ENCODE measurements around the gene WWOX.
A peak's percentile ranks its signal among the peaks of the same experiment; 100 is the strongest.

WWOX gene

DNA sequence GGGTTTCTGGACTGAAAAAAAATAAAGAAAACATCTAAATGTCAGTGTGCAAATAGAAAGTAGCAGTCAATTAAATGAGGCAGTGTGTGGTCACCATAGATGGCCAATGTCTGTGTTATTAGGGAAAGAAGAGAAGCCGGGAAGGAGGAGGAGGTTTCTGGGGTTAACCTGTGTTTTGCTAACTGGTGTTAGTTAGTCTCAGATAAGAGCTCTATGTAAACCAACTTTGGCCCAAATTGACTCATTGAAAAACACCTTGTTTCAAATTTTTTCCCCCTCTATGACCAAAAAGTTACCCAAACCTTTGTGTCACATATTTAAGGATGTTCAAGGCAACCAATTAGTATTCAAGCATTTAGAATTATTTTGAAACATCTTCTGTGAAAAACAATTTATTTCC is 970.2 kb downstream of the WWOX start:
- TF ChIP-seq, protein P1, sequence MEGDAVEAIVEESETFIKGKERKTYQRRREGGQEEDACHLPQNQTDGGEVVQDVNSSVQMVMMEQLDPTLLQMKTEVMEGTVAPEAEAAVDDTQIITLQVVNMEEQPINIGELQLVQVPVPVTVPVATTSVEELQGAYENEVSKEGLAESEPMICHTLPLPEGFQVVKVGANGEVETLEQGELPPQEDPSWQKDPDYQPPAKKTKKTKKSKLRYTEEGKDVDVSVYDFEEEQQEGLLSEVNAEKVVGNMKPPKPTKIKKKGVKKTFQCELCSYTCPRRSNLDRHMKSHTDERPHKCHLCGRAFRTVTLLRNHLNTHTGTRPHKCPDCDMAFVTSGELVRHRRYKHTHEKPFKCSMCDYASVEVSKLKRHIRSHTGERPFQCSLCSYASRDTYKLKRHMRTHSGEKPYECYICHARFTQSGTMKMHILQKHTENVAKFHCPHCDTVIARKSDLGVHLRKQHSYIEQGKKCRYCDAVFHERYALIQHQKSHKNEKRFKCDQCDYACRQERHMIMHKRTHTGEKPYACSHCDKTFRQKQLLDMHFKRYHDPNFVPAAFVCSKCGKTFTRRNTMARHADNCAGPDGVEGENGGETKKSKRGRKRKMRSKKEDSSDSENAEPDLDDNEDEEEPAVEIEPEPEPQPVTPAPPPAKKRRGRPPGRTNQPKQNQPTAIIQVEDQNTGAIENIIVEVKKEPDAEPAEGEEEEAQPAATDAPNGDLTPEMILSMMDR (IDR thresholded peaks at IDR 0.05): no peak
- no peak for DNase-seq (ENCODE audit: low spot score)
- no peak overlapping the region for H3K4me3 ChIP-seq
- peak overlapping the region in 1 of 2 donors; percentile 55 for H3K27ac ChIP-seq

DNA sequence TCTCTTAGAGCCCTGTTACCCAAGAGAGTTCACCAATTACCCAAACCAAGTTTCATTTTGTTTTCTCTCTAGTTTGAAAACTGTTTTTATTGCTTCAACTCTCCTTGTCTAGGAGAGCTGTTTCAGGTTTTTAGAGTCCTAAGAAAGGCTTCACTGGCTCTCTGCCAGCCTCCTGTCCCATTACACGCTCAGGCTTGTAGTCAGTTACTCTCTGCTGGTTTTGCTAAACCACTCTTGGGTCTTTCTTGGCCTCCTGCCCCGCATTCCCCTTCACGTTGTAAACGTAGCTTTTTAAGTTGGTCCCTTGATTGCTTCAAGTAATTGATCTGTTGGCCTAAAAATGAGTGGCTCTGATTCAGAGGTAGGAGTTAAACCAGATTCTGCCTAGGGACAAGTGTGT is 972.0 kb downstream of the WWOX start:
- TF ChIP-seq, protein P1 (IDR thresholded peaks at IDR 0.05): no peak
- Histone ChIP-seq H3K27ac (no peak overlapping the region), H3K4me3 (no peak overlapping the region)
- DNase-seq (ENCODE audit: low spot score): no peak

DNA sequence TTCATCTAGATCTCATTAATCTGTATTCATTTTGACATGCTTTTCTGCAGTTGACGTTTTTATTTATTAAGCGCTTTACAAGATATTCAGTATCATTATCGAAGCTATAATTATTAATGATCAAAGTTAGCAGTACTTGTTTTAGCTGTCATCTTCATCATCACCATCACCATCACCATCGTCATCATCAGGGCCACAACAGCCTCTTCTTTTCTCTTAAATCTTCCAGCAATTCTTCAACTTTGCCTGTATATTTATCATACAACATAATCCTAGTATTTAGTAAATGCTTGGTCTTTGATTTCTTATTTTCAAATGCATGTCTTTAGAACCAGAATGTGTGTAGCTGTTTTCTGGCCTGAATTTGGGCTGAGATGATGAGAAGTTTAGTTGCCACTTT is 973.1 kb downstream of the WWOX start:
- no peak overlapping the region for H3K27ac ChIP-seq
- TF ChIP-seq, protein P1 (IDR thresholded peaks at IDR 0.05): no peak
- DNase-seq (ENCODE audit: low spot score): no peak
- H3K4me3 ChIP-seq: no peak overlapping the region

DNA sequence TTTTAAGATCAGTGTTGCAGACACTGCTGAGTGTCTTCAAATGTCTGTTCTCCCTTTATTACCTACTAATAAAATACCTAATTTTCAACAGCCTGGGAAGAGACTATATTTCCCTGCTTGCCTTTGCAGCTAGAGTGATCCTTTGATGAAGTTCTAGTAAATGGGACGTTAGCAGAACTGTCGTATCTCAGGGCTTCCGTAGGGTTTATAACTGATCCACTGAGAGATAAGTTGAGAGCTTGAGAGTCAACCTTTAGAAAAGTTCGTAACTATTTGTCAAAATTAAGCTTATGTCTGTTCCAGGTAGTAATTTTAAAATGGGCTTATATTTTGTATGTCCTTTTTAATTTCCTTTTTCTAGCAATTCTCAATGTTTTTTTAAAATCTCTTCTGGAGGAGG is 974.1 kb downstream of the WWOX start:
- TF ChIP-seq, protein P1 (IDR thresholded peaks at IDR 0.05): no peak

DNA sequence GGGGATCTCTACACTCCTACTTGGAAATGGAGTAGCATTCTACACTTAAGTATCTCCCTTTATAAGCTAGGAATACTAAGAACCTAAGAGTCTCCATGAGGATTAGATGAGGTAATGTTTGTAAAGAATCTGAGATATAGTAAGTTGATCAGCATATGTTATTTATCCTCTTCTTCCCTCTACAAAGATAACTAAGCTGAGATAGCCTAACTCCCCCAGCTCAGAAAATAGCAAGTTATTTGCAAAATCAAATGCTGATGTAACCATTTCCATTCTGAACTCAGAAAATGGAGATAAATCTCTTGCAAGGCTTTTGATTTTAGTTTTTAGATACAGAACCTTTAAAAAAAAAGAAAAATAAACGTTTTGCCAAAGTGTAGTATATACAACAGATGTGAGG is 975.1 kb downstream of the WWOX start:
- TF ChIP-seq, protein P1 (IDR thresholded peaks at IDR 0.05): no peak
- H3K27ac ChIP-seq: no peak overlapping the region

More for the DNA sequence above, 974.1 kb downstream of the WWOX start:
- no peak overlapping the region for H3K4me3 ChIP-seq
- H3K27ac ChIP-seq: no peak overlapping the region
- no peak for DNase-seq (ENCODE audit: low spot score)

DNA sequence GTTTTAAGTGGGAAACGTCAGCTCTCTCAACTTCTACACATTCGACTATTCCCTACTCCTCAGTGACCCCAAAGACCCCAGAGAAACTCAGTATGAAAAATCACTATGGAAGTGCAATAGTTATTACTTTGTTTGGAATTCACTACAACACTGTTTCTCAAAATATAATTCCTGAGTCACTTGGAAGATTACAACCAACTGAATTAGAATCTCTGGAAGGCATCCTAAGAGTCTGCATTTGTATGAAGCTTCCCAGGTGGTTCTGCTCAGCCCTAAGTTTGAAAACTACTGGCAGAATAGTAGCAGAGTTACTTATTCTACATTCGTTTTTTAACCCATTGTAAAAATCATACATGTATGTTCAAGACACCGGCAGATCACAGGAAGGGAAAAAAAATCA is 975.5 kb downstream of the WWOX start:
- no peak overlapping the region for H3K4me3 ChIP-seq
- DNase-seq (ENCODE audit: low spot score): no peak
- TF ChIP-seq, protein P1 (IDR thresholded peaks at IDR 0.05): no peak
- no peak overlapping the region for H3K27ac ChIP-seq

More for the DNA sequence above, 975.1 kb downstream of the WWOX start:
- no peak overlapping the region for H3K4me3 ChIP-seq
- no peak for DNase-seq (ENCODE audit: low spot score)

DNA sequence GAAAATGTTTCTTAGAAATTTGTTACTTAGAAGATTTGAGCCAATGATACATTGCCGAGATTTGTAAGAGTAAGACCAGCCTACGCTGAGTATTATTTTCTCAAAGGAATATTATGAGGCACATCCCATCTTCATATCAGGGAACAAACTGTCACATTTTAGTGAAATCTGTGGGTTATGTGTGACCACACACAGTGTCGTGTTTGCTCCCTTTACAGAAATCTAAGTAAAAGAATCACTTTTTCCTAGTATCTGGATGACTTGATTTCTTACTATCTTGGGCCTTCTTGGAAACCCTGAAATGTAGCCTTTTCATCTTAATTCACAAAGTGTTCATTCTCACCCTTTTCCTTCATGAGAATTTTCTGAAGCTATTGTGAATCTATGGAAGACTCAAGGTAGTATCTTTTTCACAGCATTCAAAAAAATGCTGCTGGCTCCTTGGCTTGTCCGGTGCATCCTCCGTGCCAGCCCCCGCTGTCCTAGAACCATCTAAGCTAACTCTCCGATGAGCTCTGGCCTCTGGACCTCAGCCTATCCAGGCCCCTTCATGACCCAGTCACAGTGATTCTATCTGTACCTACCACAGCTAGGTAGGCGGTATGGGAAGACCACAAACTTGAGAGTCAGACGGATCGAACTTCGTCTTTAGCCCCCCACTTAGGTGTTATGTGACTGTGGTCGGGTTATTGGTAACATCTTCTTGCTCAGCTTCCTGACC is 976.8 kb downstream of the WWOX start:
- TF ChIP-seq, protein P1 (IDR thresholded peaks at IDR 0.05): no peak
- Histone ChIP-seq H3K4me3 (no peak overlapping the region), H3K27ac (no peak overlapping the region)
- no peak for DNase-seq (ENCODE audit: low spot score)

All from coronary artery (tissue), 2 donors.